ENCODE data around the gene METTL14. TPM values are rescaled to one million over a fixed set of nuclear protein-coding genes. Genes with fewer than 3 reads are reported as not detected.

METTL14 gene
- total RNA-seq, 1 donor from 2014 or later = 12.3 TPM

GRCh38 chr4:118732591-118733330 lies 47.6 kb downstream of the METTL14 start:
- H3K27me3 ChIP-seq = no peaks in the 10 kb centered on the region
- H3K4me3 ChIP-seq = no peak overlapping the region
- DNase-seq (ENCODE audit: extremely low spot score in 2 of 2) = no peak
- no peaks in the 10 kb centered on the region for H3K4me1 ChIP-seq
- intact Hi-C loops (cut with DNase I) = no loop called here
- TF ChIP-seq POLR2A (IDR thresholded peaks at IDR 0.05) = no peak
- TF ChIP-seq POLR2AphosphoS5 (IDR thresholded peaks at IDR 0.05; ENCODE audit: insufficient read depth in 1 of 2, low read depth in 1 of 2) = no peak
- TF ChIP-seq, protein P1, sequence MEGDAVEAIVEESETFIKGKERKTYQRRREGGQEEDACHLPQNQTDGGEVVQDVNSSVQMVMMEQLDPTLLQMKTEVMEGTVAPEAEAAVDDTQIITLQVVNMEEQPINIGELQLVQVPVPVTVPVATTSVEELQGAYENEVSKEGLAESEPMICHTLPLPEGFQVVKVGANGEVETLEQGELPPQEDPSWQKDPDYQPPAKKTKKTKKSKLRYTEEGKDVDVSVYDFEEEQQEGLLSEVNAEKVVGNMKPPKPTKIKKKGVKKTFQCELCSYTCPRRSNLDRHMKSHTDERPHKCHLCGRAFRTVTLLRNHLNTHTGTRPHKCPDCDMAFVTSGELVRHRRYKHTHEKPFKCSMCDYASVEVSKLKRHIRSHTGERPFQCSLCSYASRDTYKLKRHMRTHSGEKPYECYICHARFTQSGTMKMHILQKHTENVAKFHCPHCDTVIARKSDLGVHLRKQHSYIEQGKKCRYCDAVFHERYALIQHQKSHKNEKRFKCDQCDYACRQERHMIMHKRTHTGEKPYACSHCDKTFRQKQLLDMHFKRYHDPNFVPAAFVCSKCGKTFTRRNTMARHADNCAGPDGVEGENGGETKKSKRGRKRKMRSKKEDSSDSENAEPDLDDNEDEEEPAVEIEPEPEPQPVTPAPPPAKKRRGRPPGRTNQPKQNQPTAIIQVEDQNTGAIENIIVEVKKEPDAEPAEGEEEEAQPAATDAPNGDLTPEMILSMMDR (IDR thresholded peaks at IDR 0.05) = no peak
- no peak overlapping the region for H3K27ac ChIP-seq
- peaks cover 0 to 71% of the 10 kb centered on the region in 2 donors for H3K36me3 ChIP-seq
- H3K9me3 ChIP-seq = no peaks in the 10 kb centered on the region

GRCh38 chr4:118734491-118735205 lies 49.5 kb downstream of the METTL14 start:
- no peak overlapping the region for H3K27ac ChIP-seq
- H3K4me1 ChIP-seq = no peaks in the 10 kb centered on the region
- H3K27me3 ChIP-seq = no peaks in the 10 kb centered on the region
- H3K4me3 ChIP-seq = no peak overlapping the region
- no peaks in the 10 kb centered on the region for H3K9me3 ChIP-seq
- TF ChIP-seq, protein P1 (IDR thresholded peaks at IDR 0.05) = no peak
- TF ChIP-seq POLR2AphosphoS5 (IDR thresholded peaks at IDR 0.05; ENCODE audit: insufficient read depth in 1 of 2, low read depth in 1 of 2) (no peak), POLR2A (IDR thresholded peaks at IDR 0.05) (no peak)
- intact Hi-C loops (cut with DNase I) = no loop called here
- DNase-seq (ENCODE audit: extremely low spot score in 2 of 2) = no peak
- H3K36me3 ChIP-seq = peaks cover 0 to 62% of the 10 kb centered on the region in 2 donors

DNA sequence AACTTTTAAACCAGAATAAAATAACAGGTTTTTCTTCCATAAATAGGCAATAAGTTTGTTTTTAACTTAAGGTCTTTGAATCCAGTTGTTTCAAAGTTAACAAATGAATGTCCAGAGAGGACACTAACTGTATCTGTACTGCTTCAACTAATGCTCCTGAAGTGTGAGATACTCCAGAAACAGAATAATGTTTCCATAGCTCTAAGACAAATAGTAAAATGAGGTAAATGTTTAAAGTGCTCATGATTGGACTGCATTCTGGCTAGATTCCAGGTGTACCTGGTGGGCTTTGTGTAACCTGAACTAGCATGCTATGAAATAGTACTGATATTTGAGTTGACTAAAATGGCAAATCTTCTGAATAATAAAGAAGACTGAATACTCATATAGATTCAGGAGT lies 51.7 kb downstream of the METTL14 start:
- Histone ChIP-seq H3K4me1 (peaks cover 8% of the 10 kb centered on the region), H3K4me3 (no peak overlapping the region), H3K27ac (no peak overlapping the region), H3K27me3 (no peaks in the 10 kb centered on the region), H3K9me3 (no peaks in the 10 kb centered on the region), H3K36me3 (peaks cover 0 to 50% of the 10 kb centered on the region in 2 donors)
- no peak for DNase-seq (ENCODE audit: extremely low spot score in 2 of 2)
- TF ChIP-seq POLR2AphosphoS5 (IDR thresholded peaks at IDR 0.05; ENCODE audit: insufficient read depth in 1 of 2, low read depth in 1 of 2) (no peak), POLR2A (IDR thresholded peaks at IDR 0.05) (no peak)
- TF ChIP-seq, protein P1 (IDR thresholded peaks at IDR 0.05) = no peak
- intact Hi-C loops (cut with DNase I) = no loop called here

GRCh38 chr4:118738090-118738489 lies 52.9 kb downstream of the METTL14 start:
- no peak for DNase-seq (ENCODE audit: extremely low spot score in 2 of 2)
- intact Hi-C loops (cut with DNase I) = no loop called here
- H3K27ac ChIP-seq = no peak overlapping the region
- peaks cover 0 to 41% of the 10 kb centered on the region in 2 donors for H3K36me3 ChIP-seq
- no peak overlapping the region for H3K4me3 ChIP-seq
- no peaks in the 10 kb centered on the region for H3K9me3 ChIP-seq
- no peaks in the 10 kb centered on the region for H3K27me3 ChIP-seq
- no peak for TF ChIP-seq POLR2AphosphoS5 (IDR thresholded peaks at IDR 0.05; ENCODE audit: insufficient read depth in 1 of 2, low read depth in 1 of 2)
- no peak for TF ChIP-seq POLR2A (IDR thresholded peaks at IDR 0.05)
- TF ChIP-seq, protein P1 (IDR thresholded peaks at IDR 0.05) = no peak
- H3K4me1 ChIP-seq = peaks cover 8% of the 10 kb centered on the region

All from vagina (tissue), 2 donors.